ENCODE data around the gene TRERF1.

GRCh38 chr6:42394881-42395620 lies 56.7 kb downstream of the TRERF1 start:
- TF ChIP-seq CTCF (IDR thresholded peaks at IDR 0.05; ENCODE audit: low read length) (no peak), EZH2 (optimal IDR thresholded peaks at IDR 0.05; ENCODE audit: low read depth, low read length) (no peak), EZH2phosphoT487 (IDR thresholded peaks at IDR 0.05; ENCODE audit: low read length) (no peak)

All from MM.1S (cell line).